K562 (cell line): ENCODE results near the gene TEX14. TPM values are rescaled to one million over a fixed set of nuclear protein-coding genes. Genes with fewer than 3 reads are reported as not detected.
A peak's percentile ranks its signal among the peaks of the same experiment; 100 is the strongest.

Experiments used
- CHCHD3 ChIP-seq: fragments of 250-450 bp; sonication (Bioruptor Pico); IDR thresholded peaks from 2 replicates; pipeline ENCODE4 v2.1.2; 2022; ENCODE audit warnings: mild to moderate bottlenecking
- CREB3L1 ChIP-seq: fragments of 450-650 bp; IDR thresholded peaks from 2 replicates; pipeline ENCODE4 v1.6.1; 2014; ENCODE audit warnings: low read depth, mild to moderate bottlenecking, moderate library complexity, borderline replicate concordance
- HNRNPK ChIP-seq: fragments of 200-400 bp; formaldehyde crosslinking; IDR thresholded peaks from one replicate; pipeline ENCODE4 v1.6.1; 2018; ENCODE audit warnings: mild to moderate bottlenecking, low read depth, low read length; ENCODE audit not compliant: poor library complexity, severe bottlenecking
- HNRNPUL1 ChIP-seq: fragments of 200-400 bp; formaldehyde crosslinking; IDR thresholded peaks from 2 replicates; pipeline ENCODE4 v1.6.1; 2017; ENCODE audit warnings: low read length
- IRF1 ChIP-seq: sonication (generic); formaldehyde crosslinking; IDR thresholded peaks from 2 replicates; pipeline ENCODE4 v1.8.0; 2022; ENCODE audit warnings: missing genetic modification reagents, mild to moderate bottlenecking, borderline replicate concordance
- PCBP1 ChIP-seq: fragments of 200-400 bp; formaldehyde crosslinking; IDR thresholded peaks from 2 replicates; pipeline ENCODE4 v1.6.1; 2018; ENCODE audit warnings: mild to moderate bottlenecking, low read depth, low read length; ENCODE audit not compliant: poor library complexity, severe bottlenecking
- PHB ChIP-seq: fragments of 250-450 bp; sonication (Bioruptor Pico); IDR thresholded peaks from 2 replicates; pipeline ENCODE4 v1.5.0; 2021
- RBBP5 ChIP-seq: fragments of 200-600 bp; sonication (generic); IDR thresholded peaks from 2 replicates; pipeline ENCODE4 v1.6.1; 2012; ENCODE audit warnings: borderline replicate concordance, mild to moderate bottlenecking, low read length, control low read depth, inconsistent platforms; ENCODE audit not compliant: insufficient read depth, poor library complexity, severe bottlenecking
- RFX7 ChIP-seq: fragments of 250-450 bp; sonication (Bioruptor Pico); IDR thresholded peaks from 2 replicates; pipeline ENCODE4 v1.5.1; 2021; ENCODE audit warnings: mild to moderate bottlenecking
- TEAD2 ChIP-seq: fragments of 450-650 bp; IDR thresholded peaks from 2 replicates; pipeline ENCODE4 v1.6.1; 2016; ENCODE audit warnings: missing genetic modification characterization, control low read depth, missing compliant biosample characterization
- THAP12 ChIP-seq: fragments of 250-450 bp; sonication (Bioruptor Pico); IDR thresholded peaks from 2 replicates; pipeline ENCODE4 v1.9.0; 2021; ENCODE audit warnings: mild to moderate bottlenecking, inconsistent platforms
- ZNF253 ChIP-seq: fragments of 250-450 bp; sonication (Bioruptor Pico); conservative IDR thresholded peaks from 2 replicates; pipeline ENCODE4 v1.6.1; 2021; ENCODE audit warnings: mild to moderate bottlenecking
- ZNF518B ChIP-seq: fragments of 250-450 bp; sonication (Bioruptor Pico); IDR thresholded peaks from 2 replicates; pipeline ENCODE4 v1.5.0; 2021; ENCODE audit warnings: mild to moderate bottlenecking, moderate library complexity
- polyA plus RNA-seq, 8 experiments: library from polyadenylated mRNA; depleted of rRNA in 4 of 8; stranded (reverse) in 5 of 8; unstranded in 3 of 8; fragments of >200 nt; fragmentation: Nextera tagmentation in 2 of 8; fragmentation: Illumina TruSeq in 1 of 8; extraction: Ambion mirVana in 2 of 8; extraction: Trizol in 1 of 8; gene quantifications; 2 replicates each; pipeline versions ENCODE4 v1.2.1 to v1.2.3, GENCODE V29; 2011 to 2014; ENCODE audit warnings: inconsistent platforms in 1 of 8, missing spikeins in 1 of 8
- total RNA-seq, 7 experiments: library from RNA; depleted of rRNA in 6 of 7; stranded (reverse); fragments of >200 nt in 6 of 7; fragmentation: Illumina TruSeq in 2 of 7; extraction: Trizol in 2 of 7; gene quantifications; 2 replicates each; pipeline versions ENCODE4 v1.2.1 to v1.2.3, GENCODE V29; 2011 to 2021; ENCODE audit warnings: low replicate concordance in 1 of 7

TEX14 gene
- total and polyA plus RNA-seq, 9 of the 15 experiments (the other 6 are each of a cell fraction or from before 2014, with no cell fraction given) = 0.05 to 0.12 (median 0.09) TPM; not detected in 1

GRCh38 chr17:58517928-58518609 lies 173.8 kb downstream of the TEX14 start (continued):
- TF ChIP-seq HNRNPUL1 (no peak), PCBP1 (peak; percentile 5), TEAD2 (tag) (peak; percentile 12; the same call in 1 of the 2 replicates), HNRNPK (no peak), RFX7 (CRISPR knock-in tag) (no peak), RBBP5 (peak; percentile 76), IRF1 (CRISPR knock-in tag) (no peak), ZNF253 (CRISPR knock-in tag) (no peak), CREB3L1 (0 out of 2 replicates have a peak, but pooled peaks have one; percentile 39), THAP12 (CRISPR knock-in tag) (no peak), CHCHD3 (CRISPR knock-in tag) (no peak), ZNF518B (CRISPR knock-in tag) (no peak), PHB (CRISPR knock-in tag) (no peak)
